Posterior vena cava (tissue), 2 donors: ENCODE results near the gene LCN1. TPM values are rescaled to one million over a fixed set of nuclear protein-coding genes. Genes with fewer than 3 reads are reported as not detected.

Experiments
- DNase-seq: peaks from one replicate; pipeline ENCODE4 v3.0.0-alpha.2; 2020; ENCODE audit warnings: low spot score
- intact Hi-C, 2 donors: fragments of 100-400 bp; cut with DNase I; formaldehyde crosslinking; loops; one replicate each; pipeline versions ENCODE4 v1.14.1 to v1.14.2; 2022 to 2023
- total RNA-seq, 2 donors: library from RNA; stranded (reverse); fragmentation: NEBNext Ultra II Directional; extraction: Animal tissue kit (Norgen Biotek cat#: 25700); gene quantifications; one replicate each; pipeline ENCODE4 v1.2.1, GENCODE V29; 2021
- donor health status: DM: yes; HTN: yes; CAD: no.
- donor health status: DM: yes; HTN: yes; CAD: no.

Gene LCN1
- total RNA-seq, 2 donors from 2014 or later, result 2.4 TPM; not detected in 1

DNA sequence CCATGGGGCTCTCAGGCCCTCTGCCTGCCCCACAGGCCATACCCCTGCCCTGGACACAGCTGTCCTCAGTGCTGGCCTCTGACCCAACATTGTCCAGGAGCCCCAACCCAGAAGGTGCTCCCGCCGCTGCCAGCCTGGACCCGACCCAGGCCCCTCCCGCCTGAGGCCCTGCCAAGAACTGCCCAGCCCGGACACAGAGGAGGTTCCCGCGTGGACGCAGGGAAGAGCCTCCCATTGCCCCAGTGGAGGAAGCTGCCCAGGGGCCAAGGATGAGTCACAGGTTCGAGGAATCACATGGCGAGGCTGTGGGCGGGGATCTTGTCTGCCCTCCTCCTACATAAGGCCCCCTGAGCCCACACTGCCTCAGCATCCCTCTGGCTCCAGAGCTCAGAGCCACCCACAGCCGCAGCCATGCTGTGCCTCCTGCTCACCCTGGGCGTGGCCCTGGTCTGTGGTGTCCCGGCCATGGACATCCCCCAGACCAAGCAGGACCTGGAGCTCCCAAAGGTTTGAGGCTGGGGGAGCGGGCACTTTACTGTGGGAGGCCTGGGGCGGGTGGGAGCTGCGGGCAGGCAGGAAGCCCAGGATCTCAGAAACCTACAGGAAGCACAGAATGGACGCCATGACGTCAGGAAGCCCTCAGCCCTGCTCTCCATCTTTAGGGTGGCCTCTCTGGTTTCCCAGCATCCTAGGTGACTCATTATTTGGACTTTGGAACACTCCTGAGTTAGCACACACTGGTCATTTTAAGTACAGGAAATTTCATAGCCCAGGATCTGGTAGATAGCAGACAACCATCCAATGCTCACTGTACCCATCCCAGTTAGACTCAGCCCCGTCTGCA is 40.4 kb downstream of the LCN1 start, which contains the start of gene PAEP:
Gene PAEP (plus strand): TSS at position 366 of the 844 bp plus-strand sequence.
- DNase-seq, result peak; percentile 71
- intact Hi-C loops, result no loop called here

DNA sequence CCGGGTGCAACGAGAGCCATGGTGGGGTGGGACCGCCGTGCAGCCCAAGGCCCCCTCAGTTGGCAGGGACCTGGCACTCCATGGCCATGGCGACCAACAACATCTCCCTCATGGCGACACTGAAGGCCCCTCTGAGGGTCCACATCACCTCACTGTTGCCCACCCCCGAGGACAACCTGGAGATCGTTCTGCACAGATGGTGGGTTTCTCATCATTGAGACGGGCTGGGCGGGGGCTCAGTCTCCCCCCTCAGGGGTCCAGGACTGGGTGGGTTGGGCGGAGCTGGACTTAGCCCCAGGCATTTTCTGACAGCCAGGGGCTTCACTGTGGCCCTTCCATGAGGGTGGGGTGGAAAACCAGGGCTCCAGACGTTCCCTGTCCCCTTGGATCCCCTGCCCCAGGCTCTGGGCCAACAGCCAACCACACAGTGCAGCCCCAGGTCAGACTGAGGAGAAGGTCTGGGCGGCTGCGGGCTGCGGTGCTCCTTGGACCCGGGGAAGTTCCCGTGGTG is 41.0 kb downstream of the LCN1 start:
- no peak for DNase-seq
- intact Hi-C loops, result no loop called here

DNA sequence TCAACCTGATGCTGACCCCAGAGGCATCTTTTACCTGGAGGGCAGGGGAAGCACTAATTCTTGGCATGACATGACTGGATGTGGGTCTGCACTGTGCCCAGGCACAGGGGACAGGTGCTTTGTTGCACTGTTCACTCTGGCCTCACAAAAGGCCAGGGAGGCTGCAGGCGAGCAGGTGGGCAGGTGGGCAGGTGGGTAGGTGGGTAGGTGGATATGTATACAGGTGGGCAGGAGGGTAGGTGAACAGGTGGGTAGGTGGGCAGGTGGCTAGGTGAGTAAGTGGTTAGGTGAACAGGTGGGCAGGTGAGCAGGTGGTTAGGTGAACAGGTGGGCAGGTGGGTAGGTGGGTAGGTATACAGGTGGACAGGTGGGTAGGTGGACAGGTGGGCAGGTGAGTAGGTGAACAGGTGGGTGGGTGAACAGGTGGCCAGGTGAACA is 41.8 kb downstream of the LCN1 start:
- intact Hi-C loops, result loop anchor here in 1 of 2 donors (1.0 kb wide), 1 partner anchor 27 kb away; no protein-coding TSS in a partner anchor
- no peak for DNase-seq

DNA sequence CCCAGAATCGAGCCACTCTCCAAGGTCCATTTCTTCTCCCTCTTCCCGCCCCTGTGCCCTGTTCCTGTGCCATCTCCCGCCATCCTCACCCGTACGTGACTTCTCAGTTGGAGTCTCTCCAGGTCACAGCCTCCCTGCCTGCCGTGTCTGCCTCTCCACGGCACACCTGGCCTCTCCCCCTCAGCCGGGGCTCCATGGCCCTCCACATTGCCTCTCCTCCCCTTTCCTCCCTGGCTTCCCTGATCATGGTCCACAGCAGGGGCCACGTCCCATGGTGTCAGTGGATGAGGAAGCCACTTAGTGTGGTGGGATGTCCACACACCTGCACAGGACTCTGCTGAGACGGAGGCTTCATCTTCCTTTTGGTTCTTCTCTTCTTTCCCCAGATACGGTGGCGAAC is 42.6 kb downstream of the LCN1 start:
- no peak for DNase-seq
- intact Hi-C loops, result loop anchor here in 1 of 2 donors (1.0 kb wide), 1 partner anchor 26 kb away; no protein-coding TSS in a partner anchor

DNA sequence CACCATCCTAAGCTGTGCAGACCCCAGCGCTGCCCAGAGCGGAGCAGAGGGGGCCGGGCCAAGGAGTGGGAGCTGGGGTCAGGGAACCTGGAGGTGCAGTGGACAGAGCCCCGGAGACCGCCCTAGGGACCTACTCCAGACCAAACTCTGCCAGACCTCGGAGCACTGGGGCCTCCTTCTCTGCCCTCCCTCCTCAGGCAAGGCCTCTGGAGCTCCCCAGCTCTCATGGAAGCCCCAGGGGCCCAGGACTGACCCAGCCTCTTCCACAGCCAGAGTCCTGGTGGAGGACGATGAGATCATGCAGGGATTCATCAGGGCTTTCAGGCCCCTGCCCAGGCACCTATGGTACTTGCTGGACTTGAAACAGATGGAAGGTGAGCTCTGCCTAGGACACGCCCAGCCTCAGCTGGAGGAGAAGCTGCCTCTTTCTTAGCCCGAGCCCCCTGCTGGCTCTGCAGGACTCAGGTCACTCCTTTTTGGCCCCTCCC is 43.9 kb downstream of the LCN1 start:
- intact Hi-C loops, result no loop called here
- DNase-seq, result peak; percentile 68

DNA sequence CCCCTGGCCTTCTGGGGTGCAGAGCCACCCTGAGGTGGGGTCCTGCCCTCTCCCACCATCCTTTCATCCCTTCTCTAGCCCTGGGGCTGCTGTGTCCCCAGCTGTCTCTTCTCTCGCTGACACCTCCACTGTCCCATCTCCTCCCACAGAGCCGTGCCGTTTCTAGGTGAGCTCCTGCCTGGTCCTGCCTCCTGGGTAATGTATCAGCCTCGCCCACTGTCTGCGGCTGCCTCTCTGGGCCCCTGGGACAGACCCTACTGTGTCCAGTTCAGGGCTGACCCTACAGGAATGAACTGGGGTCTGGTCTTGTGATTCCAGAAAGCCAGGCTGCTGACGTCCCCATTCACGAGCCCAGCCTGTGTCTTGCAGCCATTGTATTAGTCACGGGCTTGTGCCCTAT is 44.4 kb downstream of the LCN1 start:
- intact Hi-C loops, result no loop called here
- no peak for DNase-seq

DNA sequence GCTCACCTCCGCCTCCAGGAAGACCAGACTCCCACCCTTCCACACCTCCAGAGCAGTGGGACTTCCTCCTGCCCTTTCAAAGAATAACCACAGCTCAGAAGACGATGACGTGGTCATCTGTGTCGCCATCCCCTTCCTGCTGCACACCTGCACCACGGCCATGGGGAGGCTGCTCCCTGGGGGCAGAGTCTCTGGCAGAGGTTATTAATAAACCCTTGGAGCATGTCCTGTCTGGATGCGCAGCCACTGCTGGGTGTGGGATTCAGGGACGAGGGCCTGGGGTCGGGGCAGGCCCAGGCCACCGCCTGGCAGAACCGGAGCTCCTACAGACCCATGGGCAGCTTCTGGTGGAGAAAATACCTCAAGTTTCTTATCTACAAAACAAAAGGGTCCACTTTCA is 45.3 kb downstream of the LCN1 start:
- DNase-seq, result peak; percentile 42
- intact Hi-C loops, result no loop called here

DNA sequence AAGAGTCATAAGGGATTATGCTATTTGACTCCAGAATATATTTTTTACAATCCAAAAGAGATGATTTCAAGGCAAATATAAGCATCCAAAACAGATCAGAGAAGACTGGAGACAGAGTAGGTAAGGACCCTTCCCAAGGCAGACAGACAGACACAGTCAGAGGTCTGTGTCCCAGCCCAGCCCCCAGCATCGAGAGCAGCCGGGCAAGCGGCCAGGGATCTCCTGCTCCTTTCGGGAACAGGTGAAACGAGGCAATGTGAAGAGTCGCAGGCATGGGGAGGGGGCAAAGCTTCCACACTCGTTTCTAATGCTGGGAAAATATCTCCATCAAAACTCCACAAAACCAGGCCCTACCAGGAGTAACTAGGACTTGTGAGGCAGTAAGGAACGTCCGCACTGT is 46.1 kb downstream of the LCN1 start:
- intact Hi-C loops, result no loop called here

DNA sequence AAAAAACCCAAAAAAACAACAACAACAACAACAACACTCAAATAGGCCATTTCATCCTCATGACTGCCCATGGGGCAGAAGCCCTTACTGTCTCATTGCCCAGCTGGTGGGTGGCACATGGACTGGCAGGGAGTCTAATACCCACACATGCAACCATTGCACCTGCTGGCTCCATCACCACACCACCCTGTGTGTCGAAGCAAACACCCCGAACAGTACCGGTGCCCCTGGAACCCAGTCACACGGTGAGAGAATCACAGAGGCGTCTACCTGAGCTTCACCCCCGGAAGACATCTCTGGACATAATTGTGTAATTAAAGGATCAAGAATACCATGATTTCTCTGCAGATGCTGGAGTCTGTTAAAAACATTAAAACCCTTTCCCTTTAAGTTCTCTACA is 46.8 kb downstream of the LCN1 start:
- peak; percentile 35 for DNase-seq
- intact Hi-C loops, result no loop called here

More for the DNA sequence above, 46.1 kb downstream of the LCN1 start:
- DNase-seq, result peak; percentile 35

DNA sequence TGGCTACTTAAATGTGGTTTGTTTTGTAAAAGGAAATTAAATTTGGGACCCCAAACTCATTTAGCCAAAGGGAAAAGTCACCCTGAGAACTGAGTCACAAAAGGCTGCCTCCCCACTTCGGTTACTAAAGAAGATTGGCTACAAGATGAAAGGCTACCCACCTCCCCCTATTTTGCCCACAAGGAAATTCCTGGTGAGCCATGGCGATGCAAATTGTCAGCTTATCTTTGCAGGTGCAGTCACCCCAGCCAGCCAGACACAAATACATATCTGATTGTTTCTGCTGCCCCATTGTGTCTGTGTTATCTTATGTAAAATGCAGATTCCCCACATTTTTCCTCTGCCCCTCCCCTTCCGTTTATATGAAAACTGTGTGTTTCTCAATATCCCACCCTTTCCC is 49.2 kb downstream of the LCN1 start:
- no peak for DNase-seq
- intact Hi-C loops, result no loop called here

DNA sequence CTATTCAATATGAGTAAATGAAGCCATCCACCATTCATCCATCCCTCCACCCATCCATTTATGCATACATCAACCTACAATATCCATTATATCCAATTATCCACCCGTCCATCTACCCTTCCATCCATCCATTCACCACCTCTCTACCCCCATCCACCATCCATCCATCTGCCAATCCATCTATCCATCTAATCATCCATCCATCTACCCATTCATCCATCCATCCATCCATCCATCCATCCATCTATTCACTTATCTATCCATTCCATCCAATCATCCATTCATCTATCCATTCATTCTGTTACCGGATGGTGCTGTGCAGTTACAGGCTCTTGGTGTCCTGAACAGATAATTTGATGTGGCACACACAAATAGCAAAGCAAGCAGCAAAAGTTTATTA is 51.0 kb downstream of the LCN1 start:
- intact Hi-C loops, result no loop called here

DNA sequence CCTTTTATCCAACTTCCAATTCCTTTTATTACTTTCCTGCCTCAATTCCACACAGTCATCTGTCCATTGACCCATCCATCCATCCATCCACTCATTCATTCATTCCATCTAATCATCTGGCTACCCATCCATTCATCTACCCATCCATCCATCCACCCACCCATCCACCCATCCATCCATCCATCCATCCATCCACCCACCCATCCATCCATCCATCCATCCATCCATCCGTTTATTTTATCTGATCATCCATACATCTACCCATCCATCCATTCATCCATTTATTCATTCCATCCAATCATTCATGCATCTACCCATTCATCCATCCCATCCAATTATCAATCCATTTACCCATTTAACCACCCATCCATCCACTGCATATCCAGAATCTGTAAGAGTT is 51.9 kb downstream of the LCN1 start:
- intact Hi-C loops, result no loop called here
- DNase-seq, result no peak

More for the DNA sequence above, 51.0 kb downstream of the LCN1 start:
- DNase-seq, result no peak

DNA sequence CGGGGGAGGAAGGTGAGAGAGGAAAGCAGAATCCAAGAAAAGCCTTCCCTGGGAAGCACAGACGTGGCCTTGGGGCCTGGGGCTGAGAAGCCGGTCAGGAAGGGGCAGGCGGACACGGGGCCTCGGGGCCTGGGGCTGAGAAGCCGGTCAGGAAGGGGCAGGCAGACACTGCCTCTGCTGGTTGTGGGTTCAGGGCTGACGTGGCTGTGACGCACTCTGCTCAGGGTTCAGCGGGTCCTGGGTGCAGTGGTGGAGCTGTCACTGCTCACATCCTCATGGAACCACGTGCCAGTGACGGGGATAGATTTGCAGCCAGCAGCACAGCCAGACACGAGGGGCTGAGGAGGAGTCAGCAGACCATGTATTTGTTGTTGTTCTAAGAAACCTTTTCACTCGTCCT is 53.1 kb downstream of the LCN1 start:
- intact Hi-C loops, result no loop called here
- DNase-seq, result no peak

DNA sequence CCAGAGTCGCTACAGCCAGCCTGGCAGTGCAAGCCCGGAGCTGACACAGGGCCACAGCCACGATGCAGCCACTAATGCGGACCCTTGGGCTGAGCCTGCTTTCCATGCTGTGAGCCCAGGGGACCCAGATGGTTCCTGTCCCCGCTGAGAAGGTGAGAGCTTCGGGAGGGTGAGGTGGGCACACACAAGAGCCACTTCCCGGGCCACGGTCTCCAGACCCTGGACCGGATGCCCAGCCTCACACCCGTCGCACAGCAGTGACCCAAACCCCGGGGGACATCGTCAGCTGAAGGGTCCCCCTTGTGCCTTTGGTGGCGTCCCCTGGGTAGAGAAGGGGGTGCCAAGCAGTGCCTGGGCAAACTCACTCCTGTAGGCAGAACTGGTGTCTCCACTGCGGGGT is 53.7 kb downstream of the LCN1 start:
- intact Hi-C loops, result no loop called here
- peak; percentile 49 for DNase-seq

Other genes starting within 250 kb of the LCN1 start
- gene PPP1R26, start 41.7 kb upstream of the LCN1 start, total RNA-seq, result 1 to 10 TPM; 8.0 to 8.9 TPM
- 10 to 100 TPM; 15.9 to 16.3 TPM for gene MRPS2, start 20.8 kb upstream of the LCN1 start, total RNA-seq
- not detected for gene OBP2A, start 24.7 kb downstream of the LCN1 start, total RNA-seq
- not detected for gene PAEP, start 40.3 kb downstream of the LCN1 start, total RNA-seq
- gene GLT6D1, start 118.1 kb downstream of the LCN1 start, total RNA-seq, result not detected
- gene LCN9, start 141.9 kb downstream of the LCN1 start, total RNA-seq, result not detected
- gene SOHLH1, start 178.0 kb downstream of the LCN1 start, total RNA-seq, result not detected
- gene KCNT1, start 180.7 kb downstream of the LCN1 start, total RNA-seq, result under 1 TPM; 0.28 to 0.38 TPM